ENCODE results near the gene PDE5A.

The PDE5A gene

DNA sequence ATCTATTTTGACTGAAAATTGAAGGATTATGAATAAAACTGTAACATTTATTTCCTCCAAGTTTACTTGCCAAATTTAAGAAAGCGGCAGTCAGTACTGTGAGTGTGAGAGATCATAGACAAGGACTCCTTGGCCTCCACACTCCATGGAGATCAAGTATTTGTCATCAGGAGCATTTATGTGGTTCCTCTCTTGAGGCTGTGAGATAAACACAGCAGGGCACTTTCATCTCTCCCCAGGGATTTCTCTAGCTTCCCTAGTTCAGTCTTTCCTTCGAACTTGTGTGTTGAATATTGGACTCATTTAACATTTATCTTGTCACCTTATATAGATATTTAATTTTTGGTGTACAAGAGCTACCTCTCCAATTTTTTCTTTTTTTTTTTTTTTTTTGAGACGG lies 40.8 kb downstream of the PDE5A start:
- Mint-ChIP-seq H3K27me3 (ENCODE audit: low read depth) (no peaks in the 10 kb centered on the region), H3K4me3 (no peak overlapping the region), H3K9me3 (no peaks in the 10 kb centered on the region), H3K36me3 (ENCODE audit: low read depth) (no peaks in the 10 kb centered on the region), H3K4me1 (ENCODE audit: low read depth) (no peaks in the 10 kb centered on the region), H3K27ac (no peak overlapping the region)
- DNase-seq (ENCODE audit: low spot score) = no peak

DNA sequence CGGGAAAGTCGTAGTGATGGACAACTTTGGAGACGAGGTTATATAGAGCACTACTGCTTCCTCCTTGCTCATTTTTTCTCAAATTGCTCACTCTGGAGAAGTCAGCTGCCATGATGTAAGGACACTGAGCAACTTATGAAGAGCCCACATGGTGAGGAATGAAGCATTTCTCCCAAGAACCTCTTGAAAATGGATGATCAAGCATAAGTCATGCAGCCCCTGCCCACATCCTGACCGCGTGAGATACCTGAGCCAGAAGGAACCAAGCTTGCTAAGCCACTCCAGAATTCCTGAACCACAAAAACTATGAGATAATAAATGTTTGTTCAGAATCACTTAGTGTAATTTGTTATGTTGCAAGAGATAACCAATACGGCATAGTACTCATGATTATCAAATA lies 42.8 kb downstream of the PDE5A start:
- Mint-ChIP-seq H3K27me3 (ENCODE audit: low read depth) (no peaks in the 10 kb centered on the region), H3K9me3 (no peaks in the 10 kb centered on the region), H3K4me3 (no peak overlapping the region), H3K36me3 (ENCODE audit: low read depth) (no peaks in the 10 kb centered on the region), H3K4me1 (ENCODE audit: low read depth) (no peaks in the 10 kb centered on the region), H3K27ac (no peak overlapping the region)
- DNase-seq (ENCODE audit: low spot score) = no peak

DNA sequence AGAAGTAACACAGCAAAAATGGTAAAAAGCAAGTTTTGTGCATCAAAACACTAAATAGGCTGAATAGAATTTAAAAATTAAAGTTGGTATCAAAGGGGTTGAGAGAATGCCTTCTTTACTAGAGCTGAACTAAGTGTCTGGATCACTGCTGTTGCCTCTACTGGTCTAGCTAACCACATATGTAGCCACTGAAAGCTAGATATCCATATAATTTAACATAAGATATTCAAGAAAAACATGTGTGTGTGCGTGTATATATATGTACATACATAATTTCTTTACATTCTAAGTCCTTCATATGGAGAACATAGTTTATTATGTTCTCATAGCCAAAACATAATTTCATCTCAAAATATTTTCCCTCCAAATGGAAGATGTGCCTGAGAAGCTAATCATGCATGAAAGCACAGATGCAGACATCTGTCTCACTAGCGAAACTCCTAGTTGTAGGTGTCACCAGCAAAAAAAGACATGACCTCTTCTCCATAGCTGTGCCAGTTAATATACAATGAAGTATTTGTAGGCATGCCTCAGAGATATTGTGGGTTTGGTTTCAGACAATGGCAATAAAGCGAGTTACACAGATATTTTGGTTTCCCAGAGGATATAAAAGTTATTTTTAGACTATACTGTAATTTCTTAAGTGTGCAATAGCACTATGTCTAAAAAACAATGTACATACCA lies 47.3 kb downstream of the PDE5A start:
- Mint-ChIP-seq H3K36me3 (ENCODE audit: low read depth) (no peaks in the 10 kb centered on the region), H3K9me3 (no peaks in the 10 kb centered on the region), H3K4me1 (ENCODE audit: low read depth) (no peaks in the 10 kb centered on the region), H3K27me3 (ENCODE audit: low read depth) (no peaks in the 10 kb centered on the region), H3K4me3 (no peak overlapping the region), H3K27ac (no peak overlapping the region)
- no peak for DNase-seq (ENCODE audit: low spot score)

DNA sequence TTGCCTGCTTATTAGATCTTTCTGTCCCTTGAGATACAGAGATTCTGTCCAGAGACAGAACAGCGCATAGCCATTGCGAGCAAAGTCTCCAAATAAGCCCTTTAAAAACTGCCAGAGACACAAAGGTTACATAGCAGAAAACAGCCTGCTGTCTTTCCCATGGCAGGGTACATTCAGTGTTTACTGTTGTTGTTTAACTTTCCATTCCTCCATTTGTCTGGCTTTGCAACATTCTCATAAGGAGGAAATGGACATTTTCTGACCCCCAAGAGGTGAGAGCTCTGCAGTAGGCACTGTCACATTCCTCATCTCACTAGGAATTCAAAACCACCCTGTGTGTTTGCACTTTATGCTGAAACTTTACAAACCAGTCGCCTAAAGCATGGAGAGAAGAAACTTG lies 48.3 kb downstream of the PDE5A start:
- no peak for DNase-seq (ENCODE audit: low spot score)
- Mint-ChIP-seq H3K27me3 (ENCODE audit: low read depth) (no peaks in the 10 kb centered on the region), H3K4me3 (no peak overlapping the region), H3K36me3 (ENCODE audit: low read depth) (no peaks in the 10 kb centered on the region), H3K4me1 (ENCODE audit: low read depth) (no peaks in the 10 kb centered on the region), H3K27ac (no peak overlapping the region), H3K9me3 (no peaks in the 10 kb centered on the region)

DNA sequence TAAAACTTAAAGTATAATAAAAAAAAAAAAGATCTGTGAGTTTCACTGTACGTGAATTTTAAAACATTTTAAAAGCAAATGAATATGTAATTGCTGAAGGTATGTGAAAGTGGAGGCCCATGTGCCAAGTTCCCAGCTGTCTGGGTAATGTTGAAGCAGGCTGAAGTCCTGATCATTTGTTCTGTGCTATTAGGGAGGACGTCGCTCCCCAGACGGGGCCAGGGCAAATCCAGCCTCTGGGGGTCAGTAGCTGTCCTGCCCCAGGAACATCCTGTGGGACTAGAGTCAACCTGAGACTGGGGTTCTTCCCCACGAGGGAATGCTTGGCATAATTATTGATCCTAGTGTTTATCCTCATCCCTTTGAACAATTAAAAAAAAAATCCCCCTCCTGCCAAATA lies 48.8 kb downstream of the PDE5A start:
- DNase-seq (ENCODE audit: low spot score) = no peak
- no peak overlapping the region for H3K27ac Mint-ChIP-seq
- H3K27me3 Mint-ChIP-seq (ENCODE audit: low read depth) = no peaks in the 10 kb centered on the region
- peaks cover 1% of the 10 kb centered on the region for H3K9me3 Mint-ChIP-seq
- no peak overlapping the region for H3K4me3 Mint-ChIP-seq
- H3K36me3 Mint-ChIP-seq (ENCODE audit: low read depth) = no peaks in the 10 kb centered on the region
- H3K4me1 Mint-ChIP-seq (ENCODE audit: low read depth) = no peaks in the 10 kb centered on the region

DNA sequence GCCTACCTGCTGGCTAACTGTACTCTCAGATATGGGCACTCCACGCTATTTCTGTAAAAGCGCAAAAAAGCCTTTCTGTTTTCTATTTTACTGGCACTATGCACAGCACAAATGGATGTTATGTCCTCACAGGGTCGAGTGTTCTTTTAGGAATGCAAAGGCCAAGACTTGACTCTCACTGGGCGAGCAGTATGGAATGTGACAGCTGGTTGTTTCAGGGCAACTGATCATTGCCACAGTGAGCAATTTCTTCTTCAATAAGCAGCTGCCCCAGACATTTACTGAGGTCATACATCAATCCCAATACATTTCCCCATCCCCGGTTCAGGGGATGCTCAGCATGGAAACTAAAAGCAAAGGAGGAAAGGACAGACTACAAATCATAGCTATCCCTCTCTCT lies 58.2 kb downstream of the PDE5A start:
- H3K4me1 Mint-ChIP-seq (ENCODE audit: low read depth) = no peaks in the 10 kb centered on the region
- no peak overlapping the region for H3K27ac Mint-ChIP-seq
- no peak overlapping the region for H3K4me3 Mint-ChIP-seq
- H3K9me3 Mint-ChIP-seq = peaks cover 7% of the 10 kb centered on the region
- no peak for DNase-seq (ENCODE audit: low spot score)
- H3K36me3 Mint-ChIP-seq (ENCODE audit: low read depth) = no peaks in the 10 kb centered on the region
- no peaks in the 10 kb centered on the region for H3K27me3 Mint-ChIP-seq (ENCODE audit: low read depth)

DNA sequence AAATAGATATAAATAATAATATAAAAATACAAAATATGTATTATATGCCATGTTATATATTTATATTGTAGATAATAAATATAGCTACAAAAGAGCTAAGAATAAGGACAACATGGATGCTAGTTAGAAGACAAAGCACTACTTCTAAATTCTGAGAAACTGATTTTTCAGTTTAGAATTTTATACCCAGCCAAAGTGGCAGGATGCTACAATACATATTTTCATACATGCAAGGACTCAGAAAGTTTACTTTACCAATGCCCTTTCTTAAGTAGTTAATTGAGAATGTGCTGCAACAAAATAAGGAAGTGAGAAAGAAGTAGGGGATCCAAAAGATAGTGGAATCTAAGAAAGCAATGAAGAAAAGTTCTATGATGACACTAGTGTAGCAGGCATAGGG lies 64.5 kb downstream of the PDE5A start:
- no peak overlapping the region for H3K4me3 Mint-ChIP-seq
- H3K27me3 Mint-ChIP-seq (ENCODE audit: low read depth) = no peaks in the 10 kb centered on the region
- no peaks in the 10 kb centered on the region for H3K4me1 Mint-ChIP-seq (ENCODE audit: low read depth)
- H3K36me3 Mint-ChIP-seq (ENCODE audit: low read depth) = no peaks in the 10 kb centered on the region
- H3K9me3 Mint-ChIP-seq = peaks cover 22% of the 10 kb centered on the region
- H3K27ac Mint-ChIP-seq = no peak overlapping the region
- no peak for DNase-seq (ENCODE audit: low spot score)

DNA sequence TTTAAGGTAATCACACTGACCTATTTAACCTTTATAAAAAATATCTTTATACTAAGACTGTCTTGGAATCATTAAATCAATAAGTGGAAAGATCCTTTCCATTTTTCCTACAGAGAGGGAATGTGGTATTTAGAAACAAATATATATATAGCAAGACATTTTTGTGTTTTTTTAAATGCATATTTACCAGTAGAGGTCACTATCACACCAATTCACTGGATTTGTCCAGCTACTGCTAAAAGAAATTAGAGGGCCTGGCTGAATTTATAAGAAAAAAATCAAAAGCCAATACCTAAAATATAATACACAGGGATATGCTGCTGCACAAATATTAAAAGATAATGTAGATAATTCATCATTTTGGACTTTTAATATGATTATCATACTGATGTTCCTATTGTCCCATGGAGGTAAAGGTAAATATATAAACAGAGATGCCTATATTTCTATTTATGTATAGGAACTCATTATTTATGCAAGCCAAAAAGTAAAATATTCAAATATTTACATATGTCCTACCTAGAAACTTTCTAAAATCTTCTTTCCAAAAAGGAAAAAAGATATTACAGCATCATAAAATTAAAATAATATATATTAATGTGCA lies 69.5 kb downstream of the PDE5A start:
- Mint-ChIP-seq H3K27me3 (ENCODE audit: low read depth) (no peaks in the 10 kb centered on the region), H3K36me3 (ENCODE audit: low read depth) (no peaks in the 10 kb centered on the region), H3K4me1 (ENCODE audit: low read depth) (no peaks in the 10 kb centered on the region), H3K9me3 (peaks cover 9% of the 10 kb centered on the region), H3K27ac (no peak overlapping the region), H3K4me3 (no peak overlapping the region)
- DNase-seq (ENCODE audit: low spot score) = no peak

DNA sequence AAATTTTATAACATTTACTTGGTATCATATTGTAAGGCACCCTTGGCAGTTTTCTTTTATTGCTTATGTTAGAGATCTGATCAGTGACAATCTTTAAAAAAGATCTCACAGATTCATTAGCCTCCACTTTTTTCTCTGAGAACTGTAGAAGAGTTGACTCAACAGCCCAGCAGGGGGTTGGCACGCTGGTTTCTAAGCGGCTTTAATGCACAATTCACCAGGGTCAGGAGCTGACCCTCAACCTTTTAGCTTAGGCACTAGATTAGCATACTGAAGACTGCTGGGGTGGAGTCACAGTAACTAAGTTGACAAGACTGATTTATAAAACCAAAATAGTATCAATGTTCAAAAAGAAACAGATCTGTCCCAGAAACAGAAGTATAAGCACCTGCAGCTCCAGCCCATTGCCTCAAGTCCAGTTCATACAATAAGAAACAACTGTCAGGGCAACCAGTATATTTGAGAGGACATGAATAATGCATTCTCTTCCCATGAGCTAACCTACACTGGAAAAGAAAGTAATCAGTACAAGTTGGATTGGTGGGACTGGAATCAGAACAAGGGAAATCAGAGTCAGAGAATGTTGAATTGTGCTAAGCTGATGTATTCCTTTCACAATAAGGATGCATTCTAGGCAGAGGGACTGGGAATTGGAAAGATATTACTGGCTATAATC lies 77.6 kb downstream of the PDE5A start:
- H3K4me1 Mint-ChIP-seq (ENCODE audit: low read depth) = no peaks in the 10 kb centered on the region
- H3K27me3 Mint-ChIP-seq (ENCODE audit: low read depth) = no peaks in the 10 kb centered on the region
- peaks cover 12% of the 10 kb centered on the region for H3K36me3 Mint-ChIP-seq (ENCODE audit: low read depth)
- no peak overlapping the region for H3K27ac Mint-ChIP-seq
- no peak overlapping the region for H3K4me3 Mint-ChIP-seq
- H3K9me3 Mint-ChIP-seq = no peaks in the 10 kb centered on the region
- DNase-seq (ENCODE audit: low spot score) = no peak

GRCh38 chr4:119549639-119550038 lies 79.0 kb downstream of the PDE5A start:
- DNase-seq (ENCODE audit: low spot score) = no peak
- Mint-ChIP-seq H3K27me3 (ENCODE audit: low read depth) (no peaks in the 10 kb centered on the region), H3K4me1 (ENCODE audit: low read depth) (no peaks in the 10 kb centered on the region), H3K9me3 (no peaks in the 10 kb centered on the region), H3K4me3 (no peak overlapping the region), H3K36me3 (ENCODE audit: low read depth) (peaks cover 12% of the 10 kb centered on the region), H3K27ac (no peak overlapping the region)

DNA sequence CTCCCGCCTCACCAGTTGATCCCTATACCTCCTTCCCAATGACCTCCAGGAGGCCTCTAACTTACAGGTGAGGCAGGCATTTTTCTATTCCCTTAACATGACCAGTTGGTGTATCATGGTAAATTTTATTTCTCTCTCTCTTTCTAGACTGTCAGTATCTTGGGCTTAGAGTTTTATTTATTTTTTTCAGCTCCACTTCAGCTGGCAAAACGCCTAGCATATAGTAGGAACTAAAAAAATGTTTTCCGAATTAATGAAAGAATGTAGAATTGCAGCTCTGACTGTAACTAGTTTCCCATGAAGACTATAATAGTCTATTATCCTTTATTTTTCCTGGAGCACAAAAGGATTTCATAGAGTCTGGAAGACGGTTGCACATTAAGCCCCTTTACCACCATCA lies 84.8 kb downstream of the PDE5A start:
- no peak overlapping the region for H3K27ac Mint-ChIP-seq
- H3K4me1 Mint-ChIP-seq (ENCODE audit: low read depth) = no peaks in the 10 kb centered on the region
- H3K9me3 Mint-ChIP-seq = no peaks in the 10 kb centered on the region

DNA sequence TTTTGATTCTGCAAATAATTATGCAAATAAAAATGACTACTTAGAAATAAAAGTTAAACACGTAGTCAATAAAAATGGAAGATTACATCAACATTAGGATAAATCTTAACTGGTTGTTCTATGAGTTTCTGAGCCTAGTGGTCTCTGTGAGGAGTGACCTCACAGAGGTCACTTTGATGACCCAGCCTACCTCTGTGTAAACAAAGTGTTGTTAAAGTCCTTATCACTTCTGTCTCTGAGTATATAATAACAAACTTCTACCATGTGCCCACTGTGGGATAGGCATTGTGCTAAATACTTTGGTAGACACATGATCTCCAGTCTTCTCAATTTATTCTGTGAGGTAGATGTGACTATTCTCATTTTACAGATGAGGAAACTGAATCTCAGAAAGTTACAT lies 85.4 kb downstream of the PDE5A start:
- Mint-ChIP-seq H3K27ac (no peak overlapping the region), H3K27me3 (ENCODE audit: low read depth) (no peaks in the 10 kb centered on the region), H3K4me3 (no peak overlapping the region), H3K4me1 (ENCODE audit: low read depth) (no peaks in the 10 kb centered on the region), H3K9me3 (no peaks in the 10 kb centered on the region), H3K36me3 (ENCODE audit: low read depth) (peaks cover 4% of the 10 kb centered on the region)
- no peak for DNase-seq (ENCODE audit: low spot score)

More for the DNA sequence above, 84.8 kb downstream of the PDE5A start:
- Mint-ChIP-seq H3K36me3 (ENCODE audit: low read depth) (peaks cover 4% of the 10 kb centered on the region), H3K27me3 (ENCODE audit: low read depth) (no peaks in the 10 kb centered on the region), H3K4me3 (no peak overlapping the region)
- no peak for DNase-seq (ENCODE audit: low spot score)

GRCh38 chr4:119540249-119540648 lies 88.4 kb downstream of the PDE5A start:
- Mint-ChIP-seq H3K4me3 (no peak overlapping the region), H3K27me3 (ENCODE audit: low read depth) (no peaks in the 10 kb centered on the region), H3K27ac (no peak overlapping the region), H3K36me3 (ENCODE audit: low read depth) (peaks cover 4% of the 10 kb centered on the region), H3K4me1 (ENCODE audit: low read depth) (peaks cover 7% of the 10 kb centered on the region), H3K9me3 (no peaks in the 10 kb centered on the region)
- no peak for DNase-seq (ENCODE audit: low spot score)

DNA sequence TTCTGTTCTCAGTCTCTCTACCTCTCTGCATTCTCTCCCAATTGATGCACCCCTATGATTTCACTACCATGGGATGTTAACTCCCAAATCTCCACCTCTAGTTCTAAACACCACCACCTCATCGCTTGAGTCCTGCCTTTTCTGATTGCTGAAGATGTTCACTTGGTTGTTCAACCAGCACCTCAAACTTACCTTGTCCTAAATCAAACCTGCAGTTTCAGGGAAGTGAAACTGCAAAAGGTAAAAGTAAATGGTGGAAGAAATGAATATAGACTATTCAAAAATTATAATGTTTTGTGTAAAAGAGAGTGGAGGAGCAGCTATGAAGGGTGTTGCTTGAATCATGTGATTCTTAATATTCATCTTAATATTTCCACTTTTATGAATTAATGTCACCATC lies 91.0 kb downstream of the PDE5A start:
- DNase-seq (ENCODE audit: low spot score) = no peak
- peaks cover 19% of the 10 kb centered on the region for H3K36me3 Mint-ChIP-seq (ENCODE audit: low read depth)
- peaks cover 13% of the 10 kb centered on the region for H3K9me3 Mint-ChIP-seq
- H3K27me3 Mint-ChIP-seq (ENCODE audit: low read depth) = no peaks in the 10 kb centered on the region
- H3K4me1 Mint-ChIP-seq (ENCODE audit: low read depth) = peaks cover 7% of the 10 kb centered on the region
- H3K4me3 Mint-ChIP-seq = no peak overlapping the region
- H3K27ac Mint-ChIP-seq = no peak overlapping the region
